Mononuclear cell (primary cell): Measurements from ENCODE around the gene NTN1. TPM values are rescaled to one million over a fixed set of nuclear protein-coding genes. Genes with fewer than 3 reads are reported as not detected.
"Not testable (repeated sequence)": the region's sequence is repeated elsewhere in the genome, so short reads cannot be mapped to it uniquely, and the experiment has no call there.

Experiments used
- H3K27me3 ChIP-seq: 2 replicates; pipeline ENCODE4 v1.6.0; 2011; ENCODE audit warnings: low read length, control low read depth; ENCODE audit not compliant: insufficient read depth
- H3K4me1 ChIP-seq: 2 replicates; pipeline ENCODE4 v1.5.1; 2011; ENCODE audit warnings: mild to moderate bottlenecking, low read length, control low read depth; ENCODE audit not compliant: insufficient read depth
- H3K4me3 ChIP-seq: 2 replicates; pipeline ENCODE4 v1.5.1; 2011; ENCODE audit warnings: mild to moderate bottlenecking, low read length, moderate library complexity
- H3K9me3 ChIP-seq: 2 replicates; pipeline ENCODE4 v1.5.1; 2011; ENCODE audit warnings: low read depth, mild to moderate bottlenecking, control low read depth, low read length
- total RNA-seq: library from RNA; depleted of rRNA; stranded (reverse); fragments of >200 nt; gene quantifications from one replicate; pipeline ENCODE4 v1.2.3, GENCODE V29; 2012

The NTN1 gene
- total RNA-seq, 1 donor = 0.21 TPM

- Histone ChIP-seq H3K4me3 (no peak overlapping the region), H3K27me3 (no peaks in the 10 kb centered on the region)
Measured at GRCh38 chr17:9132944-9133610, 111.8 kb downstream of the NTN1 start.

GRCh38 chr17:9138161-9138717, 116.9 kb downstream of the NTN1 start:
- no peaks in the 10 kb centered on the region for H3K4me1 ChIP-seq
- H3K9me3 ChIP-seq = no peaks in the 10 kb centered on the region
- H3K4me3 ChIP-seq = no peak overlapping the region
- H3K27me3 ChIP-seq = no peaks in the 10 kb centered on the region

More at GRCh38 chr17:9132944-9133610, 111.8 kb downstream of the NTN1 start:
- H3K4me1 ChIP-seq = no peaks in the 10 kb centered on the region
- H3K9me3 ChIP-seq = no peaks in the 10 kb centered on the region

- no peaks in the 10 kb centered on the region for H3K4me1 ChIP-seq
- no peaks in the 10 kb centered on the region for H3K9me3 ChIP-seq
- H3K27me3 ChIP-seq = no peaks in the 10 kb centered on the region
- no peak overlapping the region for H3K4me3 ChIP-seq
Measured at GRCh38 chr17:9139695-9140094, 118.4 kb downstream of the NTN1 start.

GRCh38 chr17:9140550-9141424, 119.5 kb downstream of the NTN1 start:
- Histone ChIP-seq H3K4me1 (no peaks in the 10 kb centered on the region), H3K9me3 (no peaks in the 10 kb centered on the region), H3K27me3 (no peaks in the 10 kb centered on the region), H3K4me3 (no peak overlapping the region)

GRCh38 chr17:9141425-9141753, 120.1 kb downstream of the NTN1 start:
- no peak overlapping the region for H3K4me3 ChIP-seq
- H3K9me3 ChIP-seq = no peaks in the 10 kb centered on the region
- H3K27me3 ChIP-seq = no peaks in the 10 kb centered on the region
- no peaks in the 10 kb centered on the region for H3K4me1 ChIP-seq

GRCh38 chr17:9142772-9143494, 121.6 kb downstream of the NTN1 start:
- Histone ChIP-seq H3K4me1 (no peaks in the 10 kb centered on the region), H3K27me3 (no peaks in the 10 kb centered on the region), H3K9me3 (no peaks in the 10 kb centered on the region), H3K4me3 (no peak overlapping the region)

GRCh38 chr17:9144502-9145249, 123.4 kb downstream of the NTN1 start:
- no peaks in the 10 kb centered on the region for H3K9me3 ChIP-seq
- no peaks in the 10 kb centered on the region for H3K27me3 ChIP-seq
- no peaks in the 10 kb centered on the region for H3K4me1 ChIP-seq
- H3K4me3 ChIP-seq = no peak overlapping the region

GRCh38 chr17:9146064-9146463, 124.8 kb downstream of the NTN1 start:
- Histone ChIP-seq H3K9me3 (no peaks in the 10 kb centered on the region), H3K4me1 (no peaks in the 10 kb centered on the region), H3K4me3 (no peak overlapping the region), H3K27me3 (no peaks in the 10 kb centered on the region)

GRCh38 chr17:9148905-9149525, 127.7 kb downstream of the NTN1 start:
- H3K4me1 ChIP-seq = no peaks in the 10 kb centered on the region
- no peaks in the 10 kb centered on the region for H3K27me3 ChIP-seq
- no peak overlapping the region for H3K4me3 ChIP-seq
- no peaks in the 10 kb centered on the region for H3K9me3 ChIP-seq

GRCh38 chr17:9150446-9151090, 129.3 kb downstream of the NTN1 start:
- Histone ChIP-seq H3K9me3 (no peaks in the 10 kb centered on the region), H3K4me3 (no peak overlapping the region)

GRCh38 chr17:9151091-9151490, 129.8 kb downstream of the NTN1 start:
- no peaks in the 10 kb centered on the region for H3K4me1 ChIP-seq
- no peak overlapping the region for H3K4me3 ChIP-seq
- no peaks in the 10 kb centered on the region for H3K27me3 ChIP-seq
- no peaks in the 10 kb centered on the region for H3K9me3 ChIP-seq

More at GRCh38 chr17:9150446-9151090, 129.3 kb downstream of the NTN1 start:
- Histone ChIP-seq H3K27me3 (no peaks in the 10 kb centered on the region), H3K4me1 (no peaks in the 10 kb centered on the region)

- not testable (repeated sequence) for H3K27me3 ChIP-seq, H3K4me3 ChIP-seq, H3K9me3 ChIP-seq, H3K4me1 ChIP-seq
Measured at GRCh38 chr17:9151740-9152139, 130.4 kb downstream of the NTN1 start.

GRCh38 chr17:9158544-9159452, 137.5 kb downstream of the NTN1 start:
- Histone ChIP-seq H3K4me1 (no peaks in the 10 kb centered on the region), H3K4me3 (no peak overlapping the region), H3K27me3 (no peaks in the 10 kb centered on the region), H3K9me3 (no peaks in the 10 kb centered on the region)
